Retinal pigment epithelial cell (primary cell): ENCODE results near the gene PRKN.

ENCODE experiments used
- DNase-seq: peaks from one replicate; pipeline ENCODE4 v3.0.0-alpha.2; 2010; ENCODE audit warnings: low read depth
- H3K4me3 ChIP-seq: 2 replicates; pipeline ENCODE4 v1.5.1; 2011; ENCODE audit warnings: mild to moderate bottlenecking, low read length, control low read depth, moderate library complexity
- CTCF ChIP-seq: conservative IDR thresholded peaks from 2 replicates; pipeline ENCODE4 v1.5.1; 2011; ENCODE audit warnings: low read depth, low read length, control low read depth, inconsistent platforms

Gene PRKN

DNA sequence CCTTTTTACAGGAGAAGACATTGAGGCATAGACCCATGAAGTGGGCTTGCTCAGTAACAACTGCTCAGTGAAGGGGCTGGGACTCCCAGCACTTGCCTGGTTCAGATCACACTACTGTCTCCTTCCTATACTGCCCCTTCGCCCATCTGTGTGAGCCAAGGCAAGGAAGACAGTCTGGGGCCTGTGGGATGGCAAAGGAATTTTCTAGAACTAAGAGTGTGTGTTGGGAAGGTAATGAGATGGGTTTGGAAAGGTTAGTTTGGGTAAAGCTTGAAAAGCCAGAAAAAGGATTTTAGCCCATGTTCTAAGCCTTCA lies 1240.4 kb downstream of the PRKN start:
- no peak for DNase-seq
- no peak for TF ChIP-seq CTCF
- no peak overlapping the region for H3K4me3 ChIP-seq

GRCh38 chr6:161486361-161487216 lies 1241.0 kb downstream of the PRKN start:
- peak; percentile 64 for DNase-seq
- no peak for TF ChIP-seq CTCF
- no peak overlapping the region for H3K4me3 ChIP-seq

- TF ChIP-seq CTCF, result no peak
- H3K4me3 ChIP-seq, result no peak overlapping the region
- DNase-seq, result peak; percentile 95
These were observed 1245.1 kb downstream of the PRKN start for GRCh38 chr6:161482517-161482858.

DNA sequence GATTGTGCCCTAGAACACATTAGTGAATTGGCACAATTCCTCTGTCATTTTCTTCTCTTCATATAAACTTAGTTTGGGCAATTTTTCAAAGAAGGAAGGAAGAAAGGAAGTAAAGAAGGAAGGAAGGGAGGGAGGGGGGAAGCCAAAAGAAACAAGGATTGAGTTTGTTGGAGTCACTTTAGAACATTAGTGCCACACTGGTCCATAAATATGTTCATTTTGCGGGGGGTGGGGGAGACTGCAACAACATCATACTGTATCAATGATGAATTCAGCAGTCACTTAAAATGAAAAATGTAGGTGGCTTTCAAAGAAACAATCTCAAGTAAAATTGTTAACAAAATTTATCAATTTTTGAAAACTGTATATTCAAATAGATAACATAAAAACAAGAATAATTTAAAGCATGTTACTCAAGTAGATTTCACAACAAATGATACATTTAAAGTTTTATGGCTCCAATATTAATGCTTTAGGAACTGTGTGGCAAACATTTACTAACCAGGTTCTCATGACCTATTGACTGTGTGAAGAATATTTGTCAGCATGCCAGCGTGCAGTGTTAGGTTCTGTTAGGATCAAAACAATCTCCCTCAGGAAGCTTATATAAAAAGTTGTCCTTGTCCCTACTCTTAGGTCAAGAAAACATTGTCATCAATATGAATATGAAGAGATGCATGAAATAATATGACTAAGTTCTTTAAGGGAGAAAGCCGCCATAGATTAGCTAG lies 1245.6 kb downstream of the PRKN start:
- no peak for TF ChIP-seq CTCF
- no peak overlapping the region for H3K4me3 ChIP-seq
- DNase-seq, result peak; percentile 95

- no peak for TF ChIP-seq CTCF
- DNase-seq, result no peak
- no peak overlapping the region for H3K4me3 ChIP-seq
These were observed 1247.0 kb downstream of the PRKN start for GRCh38 chr6:161480421-161481155.

GRCh38 chr6:161479376-161479775 lies 1248.2 kb downstream of the PRKN start:
- H3K4me3 ChIP-seq, result no peak overlapping the region
- no peak for TF ChIP-seq CTCF
- no peak for DNase-seq
